Endothelial cell of umbilical vein (primary cell): ENCODE results near the gene OXCT2. TPM values are rescaled to one million over a fixed set of nuclear protein-coding genes. Genes with fewer than 3 reads are reported as not detected.

Experiments used
- BruUV-seq: library from RNA; stranded (reverse); fragments of 400-500 nt; replicated peaks from 2 replicates; lab custom pipeline; 2021; lab: Mats Ljungman, UMichigan
- CTCF ChIA-PET: fragments of 300-600, 350-600 bp; sonication (Branson Sonifier 250); formaldehyde crosslinking; loops from one replicate; lab custom pipeline; 2021; ENCODE audit warnings: antibody characterized with exemption, inconsistent platforms; lab: Charles Lee
- POLR2A ChIA-PET: fragments of 300-600, 350-600 bp; sonication (Branson Sonifier 250); formaldehyde crosslinking; loops from one replicate; lab custom pipeline; 2021; ENCODE audit warnings: antibody characterized with exemption, inconsistent platforms; lab: Charles Lee
- DNase-seq: peaks from one replicate; pipeline ENCODE4 v3.0.0-alpha.2; 2011; ENCODE audit warnings: low read depth, low spot score
- FAIRE-seq: peaks from 2 replicates; lab custom pipeline; 2011; peaks lifted over from hg19 to GRCh38; lab: Jason Lieb, UNC
- H2AFZ ChIP-seq: 2 replicates; pipeline ENCODE4 v1.6.0; 2012; ENCODE audit warnings: low read depth, low read length, control low read depth, inconsistent platforms
- H3K27ac ChIP-seq: 2 replicates; pipeline ENCODE4 v1.5.1; 2011; ENCODE audit warnings: low read depth, mild to moderate bottlenecking, control low read depth, low read length, moderate library complexity; ENCODE audit not compliant: insufficient read depth
- H3K27me3 ChIP-seq, 2 experiments: 2 replicates each; pipeline versions ENCODE4 v1.6.0 to v1.6.1; 2011; ENCODE audit warnings: low read length in 2 of 2, mixed read lengths in 1 of 2; ENCODE audit not compliant: control insufficient read depth in 2 of 2, insufficient read depth in 2 of 2
- H3K36me3 ChIP-seq, 2 experiments: 2 replicates in 1 of 2; 3 replicates in 1 of 2; pipeline ENCODE4 v1.5.1; 2011; ENCODE audit warnings: low read length in 2 of 2, mild to moderate bottlenecking in 1 of 2, moderate library complexity in 1 of 2; ENCODE audit not compliant: control insufficient read depth in 2 of 2, insufficient read depth in 2 of 2; ENCODE audit errors: extremely low read depth in 1 of 2
- H3K4me1 ChIP-seq: 3 replicates; pipeline ENCODE4 v1.5.1; 2011; ENCODE audit warnings: mild to moderate bottlenecking, low read length; ENCODE audit not compliant: control insufficient read depth, insufficient read depth; ENCODE audit errors: extremely low read depth
- H3K4me2 ChIP-seq: 2 replicates; pipeline ENCODE4 v1.6.1; 2011; ENCODE audit warnings: low read length, control low read depth, mixed read lengths; ENCODE audit not compliant: insufficient read depth
- H3K4me3 ChIP-seq, 3 experiments: fragments of 200-600 bp in 1 of 3; sonication (generic), shearing (Covaris generic) in 1 of 3; replicated peaks in 1 of 3; 2 replicates each; pipeline ENCODE4 v1.5.1; 2011 to 2016; ENCODE audit warnings: control low read depth in 3 of 3, low read length in 3 of 3, mild to moderate bottlenecking in 2 of 3, inconsistent platforms in 1 of 3, low read depth in 1 of 3, moderate library complexity in 1 of 3; ENCODE audit not compliant: insufficient read depth in 1 of 3
- H3K79me2 ChIP-seq: 2 replicates; pipeline ENCODE4 v1.6.0; 2012; ENCODE audit warnings: low read length, inconsistent platforms; ENCODE audit not compliant: control insufficient read depth, insufficient read depth
- H3K9ac ChIP-seq: replicated peaks from 2 replicates; pipeline ENCODE3; 2011; ENCODE audit warnings: low read length, control low read depth; ENCODE audit not compliant: insufficient read depth; ENCODE audit errors: extremely low read depth
- H3K9me1 ChIP-seq: replicated peaks from 3 replicates; pipeline ENCODE4 v1.6.0; 2011; ENCODE audit warnings: mild to moderate bottlenecking, low read length; ENCODE audit not compliant: control insufficient read depth, insufficient read depth; ENCODE audit errors: extremely low read depth
- H3K9me3 ChIP-seq: replicated peaks from 2 replicates; pipeline ENCODE4 v1.5.1; 2012; ENCODE audit warnings: low read length, inconsistent platforms; ENCODE audit not compliant: control insufficient read depth, insufficient read depth
- H4K20me1 ChIP-seq: replicated peaks from 2 replicates; pipeline ENCODE3; 2011; ENCODE audit warnings: mild to moderate bottlenecking, low read length; ENCODE audit not compliant: control insufficient read depth, insufficient read depth; ENCODE audit errors: extremely low read depth
- CTCF ChIP-seq, 2 donors: IDR thresholded peaks; 1 replicate in 1 of 2; 2 replicates in 1 of 2; pipeline ENCODE4 v1.5.1; 2011; ENCODE audit warnings: low read length in 2 of 2, mild to moderate bottlenecking in 2 of 2, moderate library complexity in 2 of 2, control low read depth in 1 of 2, inconsistent platforms in 1 of 2, low read depth in 1 of 2; ENCODE audit not compliant: insufficient read depth in 1 of 2; ENCODE audit errors: extremely low read depth in 1 of 2
- EZH2 ChIP-seq: IDR thresholded peaks from 2 replicates; pipeline ENCODE4 v1.6.1; 2012; ENCODE audit warnings: borderline replicate concordance, low read depth, mild to moderate bottlenecking, moderate library complexity, low read length, inconsistent platforms; ENCODE audit not compliant: severe bottlenecking
- FOS ChIP-seq: IDR thresholded peaks from 2 replicates; pipeline ENCODE4 v1.6.1; 2011; ENCODE audit warnings: mild to moderate bottlenecking, low read length, moderate library complexity, borderline replicate concordance; ENCODE audit not compliant: insufficient read depth
- GATA2 ChIP-seq: IDR thresholded peaks from 2 replicates; pipeline ENCODE4 v1.7.0; 2011; ENCODE audit warnings: low read depth, mild to moderate bottlenecking, moderate library complexity, mixed read lengths, low read length; ENCODE audit not compliant: insufficient read length, insufficient read depth
- JUN ChIP-seq: IDR thresholded peaks from 2 replicates; pipeline ENCODE4 v1.6.1; 2011; ENCODE audit warnings: borderline replicate concordance, low read depth; ENCODE audit not compliant: insufficient read length, insufficient read depth
- MAX ChIP-seq: IDR thresholded peaks from 2 replicates; pipeline ENCODE4 v1.6.1; 2011; ENCODE audit not compliant: insufficient read depth, insufficient read length
- MYC ChIP-seq: IDR thresholded peaks from one replicate; pipeline ENCODE4 v1.6.1; 2011; ENCODE audit warnings: mild to moderate bottlenecking, low read depth, low read length
- POLR2A ChIP-seq: IDR thresholded peaks from 2 replicates; pipeline ENCODE4 v1.6.1; 2012; ENCODE audit warnings: low read depth, mild to moderate bottlenecking, control low read depth, low read length
- POLR2AphosphoS5 ChIP-seq: IDR thresholded peaks from 2 replicates; pipeline ENCODE4 v1.6.1; 2012; ENCODE audit warnings: low read depth, mild to moderate bottlenecking, control low read depth, low read length, moderate library complexity; ENCODE audit not compliant: insufficient read depth
- dilution Hi-C: fragments of 300-500 bp; cut with MboI; formaldehyde crosslinking; loops from one replicate; pipeline ENCODE4 v1.15.0; 2019; ENCODE audit warnings: low sequenced_read_pairs; ENCODE audit not compliant: extremely low pct_ligation_motif_present
- intact Hi-C: fragments of 100-400 bp; cut with micrococcal nuclease; formaldehyde crosslinking; loops from one replicate; pipeline ENCODE4 v1.10.0; 2022
- polyA plus RNA-seq, 4 experiments: library from polyadenylated mRNA; depleted of rRNA in 3 of 4; stranded (reverse) in 3 of 4; unstranded in 1 of 4; fragments of >200 nt; gene quantifications; 2 replicates each; pipeline versions ENCODE4 v1.2.1 to v1.2.3, GENCODE V29; 2011 to 2012; ENCODE audit warnings: missing spikeins in 1 of 4
- total RNA-seq: library from RNA; stranded (reverse); gene quantifications from 2 replicates; pipeline ENCODE4 v1.2.3, GENCODE V29; 2021

Gene OXCT2
- total and polyA plus RNA-seq, 2 donors (not counting 3 experiments of a cell fraction or from before 2014, with no cell fraction given): 0.60 to 0.84 TPM

GRCh38 chr1:39808784-39809517 is 37.8 kb upstream of the OXCT2 start:
- H3K4me2 ChIP-seq: no peak overlapping the region
- no peak for TF ChIP-seq MAX
- no peak for TF ChIP-seq JUN
- TF ChIP-seq EZH2: no peak
- no peak for TF ChIP-seq MYC
- TF ChIP-seq GATA2: no peak
- TF ChIP-seq CTCF (IDR thresholded peaks at IDR 0.05; ENCODE audit: extremely low read depth in 1 of 2, insufficient read depth in 1 of 2, low read depth in 1 of 2, low read length in 2 of 2): no peak
- TF ChIP-seq POLR2AphosphoS5: no peak
- no peak for TF ChIP-seq FOS
- TF ChIP-seq POLR2A: no peak
- no peak overlapping the region for H3K9ac ChIP-seq
- no peaks in the 10 kb centered on the region for H3K27me3 ChIP-seq
- intact Hi-C loops (no loop called here), dilution Hi-C loops (no loop called here)
- no peaks in the 10 kb centered on the region for H3K36me3 ChIP-seq
- DNase-seq: no peak
- H3K27ac ChIP-seq: no peak overlapping the region
- no peaks in the 10 kb centered on the region for H4K20me1 ChIP-seq
- no peak for FAIRE-seq
- H3K79me2 ChIP-seq: no peaks in the 10 kb centered on the region
- ChIA-PET CTCF (interaction anchor here (1.0 to 1.4 kb wide), 2 partner anchors 9 to 94 kb away, joined by 3 read pairs; no protein-coding TSS in a partner anchor), POLR2A (no interaction called here)
- H3K9me1 ChIP-seq: no peaks in the 10 kb centered on the region
- H3K4me3 ChIP-seq: no peak overlapping the region
- no peaks in the 10 kb centered on the region for H3K4me1 ChIP-seq
- no peaks in the 10 kb centered on the region for H3K9me3 ChIP-seq
- BruUV-seq: no TSS peak
- no peak overlapping the region for H2AFZ ChIP-seq
